SK-N-SH treated with all-trans-retinoic acid at 6 μM for 48 hours (cell line): Measurements from ENCODE around the gene DYNC2H1.

ENCODE experiments used
- ATAC-seq: fragments of 200-7000 bp; cut with Tn5 transposase; 3 replicates; pipeline ENCODE4 v1.9.1; 2020; ENCODE audit warnings: mild to moderate bottlenecking, moderate library complexity
- ARNTL ChIP-seq: fragments of 450-650 bp; formaldehyde crosslinking; IDR thresholded peaks from 2 replicates; pipeline ENCODE4 v1.5.0; 2020; ENCODE audit warnings: low read depth, mild to moderate bottlenecking, moderate library complexity, borderline replicate concordance
- BACH2 ChIP-seq: fragments of 250-450 bp; sonication (Bioruptor Pico); IDR thresholded peaks from 2 replicates; pipeline ENCODE4 v1.9.0; 2021; ENCODE audit warnings: mild to moderate bottlenecking, borderline replicate concordance
- CREB5 ChIP-seq: fragments of 250-450 bp; sonication (Bioruptor Pico); IDR thresholded peaks from 2 replicates; pipeline ENCODE4 v1.5.1; 2020; ENCODE audit warnings: low read depth, mild to moderate bottlenecking, moderate library complexity
- CSDC2 ChIP-seq: fragments of 250-450 bp; sonication (Bioruptor Pico); IDR thresholded peaks from 2 replicates; pipeline ENCODE4 v1.5.0; 2020; ENCODE audit warnings: mild to moderate bottlenecking, moderate library complexity
- CSRNP3 ChIP-seq: fragments of 250-450 bp; sonication (Bioruptor Pico); IDR thresholded peaks from 2 replicates; pipeline ENCODE4 v1.5.1; 2021; ENCODE audit warnings: mild to moderate bottlenecking, moderate library complexity
- ESRRG ChIP-seq: fragments of 250-450 bp; sonication (Bioruptor Pico); IDR thresholded peaks from 2 replicates; pipeline ENCODE4 v1.6.1; 2021; ENCODE audit warnings: mild to moderate bottlenecking
- GLIS3 ChIP-seq: fragments of 250-450 bp; sonication (Bioruptor Pico); IDR thresholded peaks from 2 replicates; pipeline ENCODE4 v1.5.0; 2020; ENCODE audit warnings: mild to moderate bottlenecking, moderate library complexity
- ISL1 ChIP-seq: fragments of 250-450 bp; sonication (Bioruptor Pico); IDR thresholded peaks from 2 replicates; pipeline ENCODE4 v2.1.2; 2022; ENCODE audit warnings: mild to moderate bottlenecking, moderate library complexity
- OSR1 ChIP-seq: fragments of 250-450 bp; sonication (Bioruptor Pico); IDR thresholded peaks from 2 replicates; pipeline ENCODE4 v1.8.0; 2022; ENCODE audit warnings: moderate library complexity, mild to moderate bottlenecking, inconsistent platforms
- PATZ1 ChIP-seq: fragments of 250-450 bp; sonication (Bioruptor Pico); IDR thresholded peaks from 2 replicates; pipeline ENCODE4 v1.8.0; 2020; ENCODE audit warnings: mild to moderate bottlenecking, moderate library complexity, borderline replicate concordance
- POU6F1 ChIP-seq: fragments of 250-450 bp; sonication (Bioruptor Pico); IDR thresholded peaks from 2 replicates; pipeline ENCODE4 v1.8.0; 2021; ENCODE audit warnings: low read depth, mild to moderate bottlenecking, moderate library complexity, borderline replicate concordance
- PPARA ChIP-seq: fragments of 250-450 bp; sonication (Bioruptor Pico); IDR thresholded peaks from 2 replicates; pipeline ENCODE4 v1.5.0; 2020; ENCODE audit warnings: mild to moderate bottlenecking, borderline replicate concordance
- RARB ChIP-seq: fragments of 250-450 bp; sonication (Bioruptor Pico); IDR thresholded peaks from 2 replicates; pipeline ENCODE4 v1.8.0; 2021; ENCODE audit warnings: mild to moderate bottlenecking, moderate library complexity
- SNAI2 ChIP-seq: fragments of 250-450 bp; sonication (Bioruptor Pico); IDR thresholded peaks from 2 replicates; pipeline ENCODE4 v1.5.0; 2020; ENCODE audit warnings: mild to moderate bottlenecking, moderate library complexity
- TCF4 ChIP-seq: fragments of 250-450 bp; sonication (Bioruptor Pico); IDR thresholded peaks from 2 replicates; pipeline ENCODE4 v1.8.0; 2021; ENCODE audit warnings: mild to moderate bottlenecking, moderate library complexity, borderline replicate concordance
- TSHZ2 ChIP-seq: fragments of 250-450 bp; sonication (Bioruptor Pico); IDR thresholded peaks from 2 replicates; pipeline ENCODE4 v1.5.0; 2020; ENCODE audit warnings: mild to moderate bottlenecking, moderate library complexity
- ZC3H10 ChIP-seq: fragments of 250-450 bp; sonication (Bioruptor Pico); IDR thresholded peaks from 2 replicates; pipeline ENCODE4 v1.5.1; 2021; ENCODE audit warnings: mild to moderate bottlenecking, moderate library complexity
- ZFP3 ChIP-seq: fragments of 250-450 bp; sonication (Bioruptor Pico); IDR thresholded peaks from 2 replicates; pipeline ENCODE4 v1.5.0; 2020; ENCODE audit warnings: mild to moderate bottlenecking, moderate library complexity
- ZFP30 ChIP-seq: fragments of 450-650 bp; formaldehyde crosslinking; IDR thresholded peaks from 2 replicates; pipeline ENCODE4 v1.5.0; 2022; ENCODE audit warnings: mild to moderate bottlenecking, moderate library complexity
- ZNF565 ChIP-seq: fragments of 450-650 bp; formaldehyde crosslinking; conservative IDR thresholded peaks from 2 replicates; pipeline ENCODE4 v1.5.0; 2020; ENCODE audit warnings: low read depth, mild to moderate bottlenecking, moderate library complexity
- ZNF70 ChIP-seq: fragments of 450-650 bp; formaldehyde crosslinking; IDR thresholded peaks from 2 replicates; pipeline ENCODE4 v1.5.0; 2020; ENCODE audit warnings: mild to moderate bottlenecking, moderate library complexity
- ZNF8 ChIP-seq: fragments of 450-650 bp; formaldehyde crosslinking; IDR thresholded peaks from 2 replicates; pipeline ENCODE4 v1.5.0; 2020; ENCODE audit warnings: mild to moderate bottlenecking, moderate library complexity

The DYNC2H1 gene

GRCh38 chr11:103464420-103464819 lies 355.2 kb downstream of the DYNC2H1 start (continued):
- no peak for TF ChIP-seq OSR1 (CRISPR knock-in tag)
- no peak for TF ChIP-seq ESRRG (CRISPR knock-in tag)
- no peak for TF ChIP-seq ZNF70 (CRISPR knock-in tag)
- no peak for TF ChIP-seq GLIS3 (CRISPR knock-in tag)
- TF ChIP-seq PPARA (CRISPR knock-in tag) = no peak

GRCh38 chr11:103465555-103466140 lies 356.4 kb downstream of the DYNC2H1 start:
- TF ChIP-seq CSDC2 (CRISPR knock-in tag) (no peak), POU6F1 (CRISPR knock-in tag) (no peak), ZC3H10 (CRISPR knock-in tag) (no peak), TSHZ2 (CRISPR knock-in tag) (no peak), ZNF8 (CRISPR knock-in tag) (no peak), ISL1 (no peak), RARB (no peak), GLIS3 (CRISPR knock-in tag) (no peak), CSRNP3 (CRISPR knock-in tag) (no peak), SNAI2 (CRISPR knock-in tag) (no peak), ESRRG (CRISPR knock-in tag) (no peak), ZNF565 (CRISPR knock-in tag) (no peak)

GRCh38 chr11:103471546-103471945 lies 362.3 kb downstream of the DYNC2H1 start:
- ATAC-seq = no peak
- TF ChIP-seq SNAI2 (CRISPR knock-in tag) (no peak), TCF4 (CRISPR knock-in tag) (peak; percentile 76)

More at GRCh38 chr11:103465555-103466140, 356.4 kb downstream of the DYNC2H1 start:
- ATAC-seq = no peak

GRCh38 chr11:103476874-103477273 lies 367.6 kb downstream of the DYNC2H1 start:
- peak; percentile 35; the same call in 1 of the 3 replicates for ATAC-seq
- TF ChIP-seq BACH2 (no peak), ZNF565 (CRISPR knock-in tag) (no peak), ZFP30 (CRISPR knock-in tag) (no peak), TCF4 (CRISPR knock-in tag) (no peak), CSDC2 (CRISPR knock-in tag) (no peak), ZNF70 (CRISPR knock-in tag) (no peak), RARB (no peak), ZNF8 (CRISPR knock-in tag) (no peak), CREB5 (CRISPR knock-in tag) (no peak), ISL1 (no peak), ZFP3 (CRISPR knock-in tag) (no peak), OSR1 (CRISPR knock-in tag) (no peak), PPARA (CRISPR knock-in tag) (no peak)

GRCh38 chr11:103480421-103480820 lies 371.2 kb downstream of the DYNC2H1 start:
- peak; percentile 39 for ATAC-seq
- TF ChIP-seq SNAI2 (CRISPR knock-in tag) (no peak), TCF4 (CRISPR knock-in tag) (no peak), RARB (no peak), PPARA (CRISPR knock-in tag) (no peak), PATZ1 (CRISPR knock-in tag) (no peak), ZFP30 (CRISPR knock-in tag) (no peak), OSR1 (CRISPR knock-in tag) (no peak), ZNF8 (CRISPR knock-in tag) (no peak), ARNTL (no peak), BACH2 (no peak), POU6F1 (CRISPR knock-in tag) (no peak)
